Measurements from ENCODE around the gene MPRIP.

DNA sequence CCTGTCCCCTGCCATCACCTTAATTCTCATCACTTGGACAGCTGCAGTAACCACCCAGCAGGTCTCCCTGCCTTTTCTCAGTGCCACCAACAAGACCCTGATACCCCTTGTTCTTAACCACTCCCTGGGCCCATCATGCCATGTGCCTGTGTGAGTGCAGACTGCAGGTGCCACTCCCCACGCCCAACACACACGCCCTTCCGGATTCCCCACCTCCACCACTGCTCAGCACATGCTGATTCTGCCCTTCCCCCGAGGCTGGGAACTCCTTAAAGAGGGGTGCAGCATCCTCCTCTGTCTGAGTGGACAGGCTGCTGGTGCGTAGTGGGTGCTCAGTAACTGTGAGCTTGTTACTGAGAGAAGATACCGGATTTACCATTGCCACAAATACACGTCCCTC is 111.5 kb downstream of the MPRIP start:
- TF ChIP-seq POLR2A (IDR thresholded peaks at IDR 0.05; ENCODE audit: low read depth, low read length): no peak
- no peak for TF ChIP-seq POU2F2 (IDR thresholded peaks at IDR 0.05; ENCODE audit: low read depth, low read length)
